Endothelial cell of umbilical vein (primary cell): ENCODE data around the gene VWA5B2. TPM values are rescaled to one million over a fixed set of nuclear protein-coding genes. Genes with fewer than 3 reads are reported as not detected.

Source experiments
- BruUV-seq: library from RNA; stranded (reverse); fragments of 400-500 nt; replicated peaks from 2 replicates; lab custom pipeline; 2021; lab: Mats Ljungman, UMichigan
- CTCF ChIA-PET: fragments of 300-600, 350-600 bp; sonication (Branson Sonifier 250); formaldehyde crosslinking; loops from one replicate; lab custom pipeline; 2021; ENCODE audit warnings: antibody characterized with exemption, inconsistent platforms; lab: Charles Lee
- POLR2A ChIA-PET: fragments of 300-600, 350-600 bp; sonication (Branson Sonifier 250); formaldehyde crosslinking; loops from one replicate; lab custom pipeline; 2021; ENCODE audit warnings: antibody characterized with exemption, inconsistent platforms; lab: Charles Lee
- DNase-seq: peaks from one replicate; pipeline ENCODE4 v3.0.0-alpha.2; 2011; ENCODE audit warnings: low read depth, low spot score
- FAIRE-seq: peaks from 2 replicates; lab custom pipeline; 2011; peaks lifted over from hg19 to GRCh38; lab: Jason Lieb, UNC
- H2AFZ ChIP-seq: 2 replicates; pipeline ENCODE4 v1.6.0; 2012; ENCODE audit warnings: low read depth, low read length, control low read depth, inconsistent platforms
- H3K27ac ChIP-seq: 2 replicates; pipeline ENCODE4 v1.5.1; 2011; ENCODE audit warnings: low read depth, mild to moderate bottlenecking, control low read depth, low read length, moderate library complexity; ENCODE audit not compliant: insufficient read depth
- H3K27me3 ChIP-seq, 2 experiments: 2 replicates each; pipeline versions ENCODE4 v1.6.0 to v1.6.1; 2011; ENCODE audit warnings: low read length in 2 of 2, mixed read lengths in 1 of 2; ENCODE audit not compliant: control insufficient read depth in 2 of 2, insufficient read depth in 2 of 2
- H3K36me3 ChIP-seq, 2 experiments: 2 replicates in 1 of 2; 3 replicates in 1 of 2; pipeline ENCODE4 v1.5.1; 2011; ENCODE audit warnings: low read length in 2 of 2, mild to moderate bottlenecking in 1 of 2, moderate library complexity in 1 of 2; ENCODE audit not compliant: control insufficient read depth in 2 of 2, insufficient read depth in 2 of 2; ENCODE audit errors: extremely low read depth in 1 of 2
- H3K4me1 ChIP-seq: 3 replicates; pipeline ENCODE4 v1.5.1; 2011; ENCODE audit warnings: mild to moderate bottlenecking, low read length; ENCODE audit not compliant: control insufficient read depth, insufficient read depth; ENCODE audit errors: extremely low read depth
- H3K4me2 ChIP-seq: 2 replicates; pipeline ENCODE4 v1.6.1; 2011; ENCODE audit warnings: low read length, control low read depth, mixed read lengths; ENCODE audit not compliant: insufficient read depth
- H3K4me3 ChIP-seq, 3 experiments: fragments of 200-600 bp in 1 of 3; sonication (generic), shearing (Covaris generic) in 1 of 3; replicated peaks in 1 of 3; 2 replicates each; pipeline ENCODE4 v1.5.1; 2011 to 2016; ENCODE audit warnings: control low read depth in 3 of 3, low read length in 3 of 3, mild to moderate bottlenecking in 2 of 3, inconsistent platforms in 1 of 3, low read depth in 1 of 3, moderate library complexity in 1 of 3; ENCODE audit not compliant: insufficient read depth in 1 of 3
- H3K79me2 ChIP-seq: 2 replicates; pipeline ENCODE4 v1.6.0; 2012; ENCODE audit warnings: low read length, inconsistent platforms; ENCODE audit not compliant: control insufficient read depth, insufficient read depth
- H3K9ac ChIP-seq: replicated peaks from 2 replicates; pipeline ENCODE3; 2011; ENCODE audit warnings: low read length, control low read depth; ENCODE audit not compliant: insufficient read depth; ENCODE audit errors: extremely low read depth
- H3K9me1 ChIP-seq: replicated peaks from 3 replicates; pipeline ENCODE4 v1.6.0; 2011; ENCODE audit warnings: mild to moderate bottlenecking, low read length; ENCODE audit not compliant: control insufficient read depth, insufficient read depth; ENCODE audit errors: extremely low read depth
- H3K9me3 ChIP-seq: replicated peaks from 2 replicates; pipeline ENCODE4 v1.5.1; 2012; ENCODE audit warnings: low read length, inconsistent platforms; ENCODE audit not compliant: control insufficient read depth, insufficient read depth
- H4K20me1 ChIP-seq: replicated peaks from 2 replicates; pipeline ENCODE3; 2011; ENCODE audit warnings: mild to moderate bottlenecking, low read length; ENCODE audit not compliant: control insufficient read depth, insufficient read depth; ENCODE audit errors: extremely low read depth
- CTCF ChIP-seq, 2 donors: IDR thresholded peaks; 1 replicate in 1 of 2; 2 replicates in 1 of 2; pipeline ENCODE4 v1.5.1; 2011; ENCODE audit warnings: low read length in 2 of 2, mild to moderate bottlenecking in 2 of 2, moderate library complexity in 2 of 2, control low read depth in 1 of 2, inconsistent platforms in 1 of 2, low read depth in 1 of 2; ENCODE audit not compliant: insufficient read depth in 1 of 2; ENCODE audit errors: extremely low read depth in 1 of 2
- EZH2 ChIP-seq: IDR thresholded peaks from 2 replicates; pipeline ENCODE4 v1.6.1; 2012; ENCODE audit warnings: borderline replicate concordance, low read depth, mild to moderate bottlenecking, moderate library complexity, low read length, inconsistent platforms; ENCODE audit not compliant: severe bottlenecking
- FOS ChIP-seq: IDR thresholded peaks from 2 replicates; pipeline ENCODE4 v1.6.1; 2011; ENCODE audit warnings: mild to moderate bottlenecking, low read length, moderate library complexity, borderline replicate concordance; ENCODE audit not compliant: insufficient read depth
- GATA2 ChIP-seq: IDR thresholded peaks from 2 replicates; pipeline ENCODE4 v1.7.0; 2011; ENCODE audit warnings: low read depth, mild to moderate bottlenecking, moderate library complexity, mixed read lengths, low read length; ENCODE audit not compliant: insufficient read length, insufficient read depth
- JUN ChIP-seq: IDR thresholded peaks from 2 replicates; pipeline ENCODE4 v1.6.1; 2011; ENCODE audit warnings: borderline replicate concordance, low read depth; ENCODE audit not compliant: insufficient read length, insufficient read depth
- MAX ChIP-seq: IDR thresholded peaks from 2 replicates; pipeline ENCODE4 v1.6.1; 2011; ENCODE audit not compliant: insufficient read depth, insufficient read length
- MYC ChIP-seq: IDR thresholded peaks from one replicate; pipeline ENCODE4 v1.6.1; 2011; ENCODE audit warnings: mild to moderate bottlenecking, low read depth, low read length
- POLR2A ChIP-seq: IDR thresholded peaks from 2 replicates; pipeline ENCODE4 v1.6.1; 2012; ENCODE audit warnings: low read depth, mild to moderate bottlenecking, control low read depth, low read length
- POLR2AphosphoS5 ChIP-seq: IDR thresholded peaks from 2 replicates; pipeline ENCODE4 v1.6.1; 2012; ENCODE audit warnings: low read depth, mild to moderate bottlenecking, control low read depth, low read length, moderate library complexity; ENCODE audit not compliant: insufficient read depth
- dilution Hi-C: fragments of 300-500 bp; cut with MboI; formaldehyde crosslinking; loops from one replicate; pipeline ENCODE4 v1.15.0; 2019; ENCODE audit warnings: low sequenced_read_pairs; ENCODE audit not compliant: extremely low pct_ligation_motif_present
- intact Hi-C: fragments of 100-400 bp; cut with micrococcal nuclease; formaldehyde crosslinking; loops from one replicate; pipeline ENCODE4 v1.10.0; 2022
- polyA plus RNA-seq, 4 experiments: library from polyadenylated mRNA; depleted of rRNA in 3 of 4; stranded (reverse) in 3 of 4; unstranded in 1 of 4; fragments of >200 nt; gene quantifications; 2 replicates each; pipeline versions ENCODE4 v1.2.1 to v1.2.3, GENCODE V29; 2011 to 2012; ENCODE audit warnings: missing spikeins in 1 of 4
- total RNA-seq: library from RNA; stranded (reverse); gene quantifications from 2 replicates; pipeline ENCODE4 v1.2.3, GENCODE V29; 2021

The VWA5B2 gene
- total and polyA plus RNA-seq, 2 donors (not counting 3 experiments of a cell fraction or from before 2014, with no cell fraction given): 0.03 TPM; not detected in 1

- ChIA-PET CTCF (interaction anchor here (2.7 to 2.9 kb wide), 2 partner anchors 64 to 393 kb away, joined by 12 to 19 read pairs; no protein-coding TSS in a partner anchor), POLR2A (no interaction called here)
- no peak for TF ChIP-seq POLR2AphosphoS5
- TF ChIP-seq CTCF (IDR thresholded peaks at IDR 0.05; ENCODE audit: extremely low read depth in 1 of 2, insufficient read depth in 1 of 2, low read depth in 1 of 2, low read length in 2 of 2): no peak
- no peak for TF ChIP-seq GATA2
- TF ChIP-seq EZH2: no peak
- TF ChIP-seq MAX: no peak
- no peak for TF ChIP-seq FOS
- TF ChIP-seq POLR2A: no peak
- TF ChIP-seq MYC: no peak
- TF ChIP-seq JUN: no peak
Observed at GRCh38 chr3:184290331-184290730, 60.9 kb downstream of the VWA5B2 start.

More at GRCh38 chr3:184290331-184290730, 60.9 kb downstream of the VWA5B2 start:
- FAIRE-seq: no peak
- H4K20me1 ChIP-seq: no peaks in the 10 kb centered on the region
- no peak for DNase-seq
- no peak overlapping the region for H3K27ac ChIP-seq
- peaks cover 3% of the 10 kb centered on the region in 2 experiments for H3K27me3 ChIP-seq
- no peaks in the 10 kb centered on the region for H3K9me3 ChIP-seq
- H3K36me3 ChIP-seq: no peaks in the 10 kb centered on the region
- intact Hi-C loops: no loop called here
- no peak overlapping the region for H3K4me2 ChIP-seq
- no peaks in the 10 kb centered on the region for H3K9me1 ChIP-seq
- H3K9ac ChIP-seq: no peak overlapping the region
- no peaks in the 10 kb centered on the region for H3K4me1 ChIP-seq
- no peak overlapping the region for H3K4me3 ChIP-seq
- dilution Hi-C loops: no loop called here
- BruUV-seq: no TSS peak
- no peaks in the 10 kb centered on the region for H3K79me2 ChIP-seq
- H2AFZ ChIP-seq: no peak overlapping the region
